GM21515 (cell line): ENCODE data around the gene SPAG16.

Source experiments
- ATAC-seq: cut with Tn5 transposase; IDR thresholded peaks from one replicate; pipeline ENCODE4 v1.9.1; 2021; ENCODE audit not compliant: unreplicated experiment

SPAG16 gene

DNA sequence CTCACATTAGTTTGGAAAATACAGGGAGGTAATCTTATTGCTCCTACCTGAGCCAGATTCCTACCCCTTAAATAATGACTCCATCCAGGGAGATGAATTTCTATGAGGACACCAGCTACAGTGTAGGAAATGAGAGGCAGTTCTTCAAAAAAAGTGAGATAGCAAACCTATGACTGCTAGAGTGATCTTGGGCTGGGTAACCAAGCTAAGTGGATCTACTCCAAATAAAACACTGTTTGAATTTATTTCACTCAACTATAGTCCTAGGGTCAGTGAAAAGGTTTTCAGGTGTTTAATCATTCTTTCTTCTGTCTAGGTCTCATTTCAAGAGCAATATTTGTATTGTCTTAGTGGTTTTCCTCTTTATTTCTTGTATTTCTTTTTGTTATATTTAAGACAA, 854.5 kb downstream of the SPAG16 start:
- ATAC-seq: no peak

DNA sequence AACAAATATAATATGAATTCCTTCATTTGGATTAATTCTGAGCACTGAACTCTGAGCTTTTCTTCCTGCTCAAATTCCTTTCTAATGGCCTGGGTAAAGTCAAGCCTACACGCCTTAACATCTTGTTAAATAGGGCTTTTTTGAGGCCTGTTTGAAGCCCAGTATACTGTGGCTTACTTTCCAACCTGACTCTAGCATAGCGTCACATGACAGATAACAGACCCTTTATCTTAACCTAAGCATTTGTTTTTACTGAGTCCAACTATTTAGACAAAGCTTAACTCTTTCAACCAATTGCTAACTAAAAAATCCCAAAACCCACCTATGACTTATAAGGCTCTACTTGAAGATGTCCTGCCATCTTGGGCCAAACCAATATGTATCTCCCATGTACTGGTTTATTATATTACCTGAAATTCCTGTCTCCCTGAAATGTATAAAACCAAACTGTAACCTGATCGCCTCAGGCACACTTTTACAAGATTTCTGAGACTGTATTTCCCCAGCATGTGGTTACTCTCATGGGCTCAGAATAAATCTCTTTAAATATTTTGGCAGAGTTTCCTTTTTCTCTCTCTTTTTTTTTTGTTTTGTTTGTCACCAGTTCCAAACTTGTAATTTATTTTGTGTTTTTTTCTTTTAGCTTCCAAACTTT, 855.5 kb downstream of the SPAG16 start:
- ATAC-seq: no peak

DNA sequence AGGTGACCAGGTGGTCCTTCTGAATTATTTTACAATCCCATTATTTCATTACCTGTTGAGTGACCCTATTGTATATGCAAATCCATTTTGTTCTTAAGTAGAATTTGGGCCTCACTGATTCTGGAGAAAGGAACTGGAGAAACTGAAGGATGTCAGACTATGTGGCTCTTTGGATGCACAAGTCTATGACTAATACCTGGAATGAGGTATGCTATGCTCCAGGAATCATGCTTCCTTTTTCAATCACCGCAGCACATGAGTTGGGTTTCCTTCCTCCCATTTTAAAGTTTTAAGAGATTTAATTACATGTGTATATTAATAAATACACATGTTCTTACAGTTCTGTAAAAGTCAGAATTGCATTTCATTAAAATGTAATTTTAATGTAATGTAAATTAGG, 872.7 kb downstream of the SPAG16 start:
- ATAC-seq: no peak

DNA sequence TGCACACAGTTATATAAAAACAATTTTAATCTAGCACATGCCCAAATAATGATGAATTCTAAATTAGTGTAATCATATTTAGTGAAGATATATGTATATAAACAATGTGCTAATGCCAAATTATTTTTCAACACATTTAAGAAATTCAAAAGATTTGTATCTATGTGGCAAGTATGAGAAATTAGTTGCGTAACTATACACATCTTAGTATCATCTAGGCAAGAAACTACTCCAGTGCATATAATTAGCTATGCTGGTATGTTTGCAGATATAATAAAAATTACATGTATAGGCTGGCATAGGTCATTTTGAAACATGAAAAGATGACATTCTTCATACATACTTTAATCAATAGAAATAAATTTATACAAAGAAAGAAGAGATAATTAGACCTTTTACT, 874.6 kb downstream of the SPAG16 start:
- ATAC-seq: no peak

DNA sequence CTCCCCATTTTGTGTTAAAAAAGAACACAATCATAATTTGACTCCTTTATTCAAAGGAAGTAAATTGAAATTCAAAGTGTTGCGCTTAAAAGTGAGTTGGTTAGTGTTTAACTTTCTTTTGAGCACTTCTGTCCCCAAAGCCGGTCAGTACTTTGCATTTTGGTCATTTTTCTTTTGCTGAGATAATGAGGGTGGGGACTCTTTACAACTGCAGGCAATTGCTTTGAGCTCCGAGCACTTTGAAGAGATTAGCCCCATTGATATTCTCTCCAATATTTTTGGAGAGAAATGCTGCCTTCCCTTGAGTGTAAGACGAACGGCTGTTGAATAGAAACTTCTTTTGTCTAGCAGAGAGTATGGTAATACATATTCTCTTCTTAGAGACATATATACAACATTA, 885.0 kb downstream of the SPAG16 start:
- ATAC-seq: no peak

DNA sequence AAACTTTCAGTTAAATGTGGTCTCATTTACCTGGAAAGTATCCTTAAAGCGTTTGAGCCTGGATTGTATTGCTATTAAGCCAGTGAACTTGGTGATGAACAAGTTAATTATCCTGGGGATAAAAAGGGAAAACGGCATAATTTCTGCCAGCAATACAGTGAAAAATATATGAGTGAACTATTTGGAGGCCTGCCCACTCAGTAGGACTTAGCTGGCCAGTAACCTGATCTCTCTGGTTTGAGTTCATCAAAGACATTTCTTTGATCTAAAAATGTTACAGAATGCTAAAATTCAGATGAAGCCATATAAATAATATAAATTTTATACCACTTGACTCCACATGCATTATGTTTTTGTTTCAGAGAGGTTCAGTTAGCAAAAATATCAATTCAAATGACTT, 885.5 kb downstream of the SPAG16 start:
- ATAC-seq: no peak

DNA sequence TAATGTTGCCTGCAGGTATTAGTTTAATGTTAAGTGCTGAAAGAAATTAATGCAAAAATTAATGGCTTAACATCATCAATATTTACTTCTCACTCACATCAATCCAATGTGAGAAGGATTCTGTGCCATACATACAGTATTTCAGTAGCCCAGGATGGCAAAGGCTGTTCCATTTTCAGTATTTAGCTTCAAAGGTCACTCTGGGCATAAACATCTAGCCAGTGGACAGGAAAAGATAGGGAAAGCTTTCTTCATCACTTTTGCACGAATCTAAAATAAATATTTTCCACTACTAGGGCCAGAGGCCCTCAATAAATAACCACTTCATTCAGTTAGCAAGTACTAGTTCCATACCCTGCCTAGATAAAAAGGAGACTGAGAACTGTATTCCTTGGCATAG, 890.3 kb downstream of the SPAG16 start:
- no peak for ATAC-seq

DNA sequence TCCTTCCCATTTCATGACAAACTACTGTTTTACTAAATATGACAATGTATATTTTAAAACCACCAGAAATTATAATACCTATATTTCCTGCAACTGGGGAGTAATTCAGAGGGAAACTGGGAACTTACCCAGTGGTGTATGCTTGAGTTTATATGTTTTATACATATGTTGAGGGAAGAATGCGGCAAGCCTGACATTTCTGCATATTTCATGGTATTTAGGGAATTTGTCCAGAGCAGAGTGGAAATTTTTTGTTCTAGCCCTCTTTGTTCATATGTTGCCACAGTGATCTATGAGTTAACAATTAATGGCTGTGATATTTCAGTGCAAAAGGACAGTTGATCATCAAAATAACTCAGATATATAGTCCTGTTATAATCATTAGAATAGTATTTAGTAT, 895.8 kb downstream of the SPAG16 start:
- ATAC-seq: no peak

DNA sequence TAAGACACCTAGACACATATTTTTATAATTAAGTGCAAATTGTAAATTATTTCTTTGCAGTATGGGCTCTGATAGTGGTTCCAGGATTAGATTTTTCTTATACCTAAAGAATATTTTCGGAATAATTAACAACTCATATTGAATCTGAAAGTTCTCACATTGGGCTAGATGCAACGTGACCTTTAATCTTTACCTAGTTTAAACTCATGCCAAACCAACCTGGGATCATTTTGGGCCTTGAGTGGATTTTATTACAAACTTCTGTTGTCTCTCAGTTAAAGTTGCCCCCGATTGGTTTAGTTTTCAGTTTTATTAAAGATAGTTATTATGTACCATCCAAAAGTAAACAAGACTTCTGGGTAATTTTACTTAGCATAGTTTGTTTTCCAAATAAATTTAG, 896.4 kb downstream of the SPAG16 start:
- ATAC-seq: no peak

DNA sequence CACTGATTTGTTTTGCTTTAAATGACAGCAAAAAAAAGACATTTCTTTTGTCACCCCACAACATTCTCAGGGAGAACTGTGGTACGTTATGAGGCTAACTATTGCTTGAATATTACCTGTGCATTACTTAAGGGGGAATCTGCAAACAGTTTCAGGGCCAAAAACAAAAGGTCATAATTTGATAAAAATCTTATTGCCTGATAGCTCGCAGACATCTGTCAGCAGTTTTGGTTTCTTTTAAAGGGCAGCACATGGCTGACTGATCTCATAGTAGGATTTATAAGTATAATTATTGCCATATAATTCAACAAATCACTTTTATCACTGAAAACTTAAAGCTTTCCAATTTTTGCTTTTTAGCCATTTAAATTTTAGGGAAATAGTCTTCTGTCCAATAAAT, 900.2 kb downstream of the SPAG16 start:
- ATAC-seq: no peak

DNA sequence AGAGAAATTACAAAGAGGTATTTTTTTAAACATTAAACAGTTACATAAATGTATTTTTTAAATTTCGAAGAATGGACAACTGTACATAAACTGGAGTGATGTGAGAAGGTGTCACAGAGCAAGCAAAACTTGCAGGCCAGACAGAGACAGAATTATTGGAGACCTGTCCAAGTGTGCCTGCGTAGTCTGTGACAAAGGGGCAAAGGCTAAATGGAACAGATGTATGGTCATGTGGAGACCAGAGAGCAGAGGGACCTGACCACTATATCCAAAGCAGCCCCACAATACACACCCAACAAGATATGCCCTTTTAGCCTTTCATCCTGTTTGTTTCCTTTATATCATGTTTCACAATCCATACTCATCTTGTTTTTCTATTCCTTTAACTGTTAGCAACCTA, 901.3 kb downstream of the SPAG16 start:
- no peak for ATAC-seq

DNA sequence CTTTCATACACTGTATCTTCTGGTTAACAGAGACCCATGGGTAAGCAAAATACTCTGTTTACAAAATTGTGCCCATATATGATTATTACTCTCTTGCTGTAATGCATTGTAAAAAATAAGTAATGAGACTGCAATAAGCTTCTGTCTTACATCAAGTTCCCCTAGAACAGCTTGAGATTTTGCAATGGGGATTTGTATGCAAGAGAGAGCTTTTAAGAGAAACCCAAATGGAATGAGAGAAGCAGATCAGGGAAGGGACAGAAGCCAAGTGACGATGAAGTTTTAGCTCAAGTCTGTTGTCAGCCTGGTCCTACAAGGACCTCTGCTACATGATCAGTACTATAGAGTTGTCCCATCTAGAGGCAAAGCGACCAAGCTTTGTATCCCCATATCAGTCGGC, 908.4 kb downstream of the SPAG16 start:
- ATAC-seq: no peak

DNA sequence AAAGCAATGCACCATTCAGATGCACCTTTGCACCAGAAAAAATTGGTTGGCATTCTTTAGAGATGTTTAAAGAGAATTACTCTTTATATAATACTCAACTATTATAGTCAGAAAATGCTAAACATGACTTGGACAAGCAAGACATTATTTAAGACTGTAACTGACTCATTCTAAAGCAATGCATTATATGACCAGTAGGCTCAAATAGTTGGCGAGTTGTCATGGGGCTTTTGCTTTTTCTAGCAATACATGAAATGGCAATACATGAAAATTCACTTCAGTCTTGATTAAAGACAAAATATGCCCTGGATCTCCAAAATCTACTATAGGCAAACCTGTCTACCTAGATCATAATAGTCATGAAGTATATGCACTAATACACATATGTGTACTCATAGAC, 909.7 kb downstream of the SPAG16 start:
- no peak for ATAC-seq

DNA sequence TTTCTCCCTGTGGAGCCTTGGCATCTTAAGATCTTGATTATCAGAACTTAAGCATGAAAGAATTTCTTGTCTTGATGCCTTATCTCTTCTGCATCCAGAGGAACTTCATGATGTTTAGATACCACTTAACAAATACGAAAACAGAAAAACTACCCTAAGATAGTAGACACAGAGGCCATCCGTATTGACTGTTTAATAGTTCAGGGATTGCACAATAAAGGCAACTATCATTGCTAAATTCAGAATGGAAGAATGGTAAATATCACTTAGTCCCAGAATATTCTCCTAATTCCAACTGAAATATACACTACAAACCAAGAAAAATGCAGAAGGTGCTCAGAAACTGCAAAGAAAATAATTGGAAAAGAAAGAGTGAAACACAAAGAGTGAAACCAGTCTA, 912.0 kb downstream of the SPAG16 start:
- ATAC-seq: no peak

DNA sequence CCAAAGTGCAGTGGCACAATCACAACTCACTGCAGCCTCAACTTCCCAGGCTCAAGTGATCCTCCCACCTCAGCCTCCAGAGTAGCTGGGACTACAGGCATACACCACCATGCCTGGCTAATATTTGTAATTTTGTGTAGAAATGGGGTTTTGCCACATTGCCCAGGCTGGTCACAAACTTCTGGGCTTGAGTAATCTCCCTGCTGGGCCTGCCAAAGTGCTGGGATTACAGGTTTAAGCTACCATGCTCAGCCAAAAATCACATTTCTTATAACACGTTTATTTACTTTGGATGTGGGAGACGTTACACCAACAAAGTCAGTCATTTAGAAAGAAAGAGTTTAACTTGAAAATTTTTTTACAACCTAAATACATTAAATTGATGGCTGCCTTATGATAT, 917.6 kb downstream of the SPAG16 start:
- no peak for ATAC-seq

DNA sequence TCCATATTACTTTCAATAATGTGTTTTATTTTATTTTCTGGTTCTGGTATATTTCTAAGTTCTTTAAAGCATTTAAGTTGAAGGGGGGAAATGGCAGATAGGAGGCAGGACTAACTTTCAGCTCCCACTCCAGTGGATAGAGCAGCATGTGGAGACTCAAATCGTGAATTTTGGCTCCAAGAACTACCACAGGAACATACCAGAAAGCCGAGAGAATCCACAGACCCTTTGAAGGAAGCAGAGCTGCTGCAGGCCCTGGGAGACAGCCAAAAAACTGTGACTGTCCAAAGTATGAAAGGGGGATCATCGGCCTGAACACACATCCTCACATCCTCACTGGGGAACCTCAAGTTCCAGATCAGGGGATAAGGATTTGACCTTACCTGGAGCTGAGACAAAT, 919.0 kb downstream of the SPAG16 start:
- no peak for ATAC-seq

DNA sequence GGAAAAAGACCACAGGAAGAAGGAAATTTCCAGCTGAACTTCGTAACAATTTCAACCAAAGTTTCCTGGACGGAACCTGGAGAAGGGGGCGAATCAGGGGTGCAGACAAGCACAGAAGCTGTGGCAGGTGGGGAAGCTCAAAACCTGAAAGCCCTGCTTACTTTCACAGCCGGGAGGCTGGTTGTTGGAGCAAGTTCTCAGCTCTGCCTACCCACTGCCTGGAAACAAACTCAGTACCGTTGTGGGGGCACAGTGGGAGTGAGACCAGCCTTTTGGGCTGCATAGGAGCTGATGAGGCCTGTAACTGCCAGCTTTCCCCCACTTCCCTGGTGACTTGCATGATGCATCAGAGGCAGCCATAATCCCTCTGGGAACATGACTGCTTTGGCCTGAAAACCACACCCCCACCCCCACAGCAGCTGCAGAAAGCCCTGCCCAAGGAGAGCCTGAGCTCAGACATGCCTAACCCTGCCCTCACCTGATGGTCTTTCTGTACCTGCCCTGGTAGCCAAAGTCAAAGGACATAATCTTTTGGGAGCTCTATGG, 919.6 kb downstream of the SPAG16 start:
- ATAC-seq: no peak

DNA sequence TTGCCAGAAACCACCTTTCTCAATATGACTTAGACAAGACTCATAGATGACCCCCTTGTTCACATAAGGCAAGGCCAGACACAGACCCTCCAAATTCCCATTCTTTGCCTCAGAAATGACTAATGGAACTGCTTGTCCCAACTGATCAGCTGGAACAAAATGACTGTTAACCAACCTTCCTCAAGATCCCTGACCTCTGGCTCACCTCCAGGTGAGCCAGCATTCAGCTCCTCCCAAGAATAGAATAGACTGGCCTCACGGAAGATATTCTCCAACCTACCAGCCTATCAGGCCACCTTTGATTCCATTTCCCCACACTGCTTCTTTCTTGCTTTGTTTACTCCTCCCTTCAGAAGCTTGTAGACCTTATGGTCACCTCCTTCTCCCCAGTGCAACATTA, 930.8 kb downstream of the SPAG16 start:
- no peak for ATAC-seq

DNA sequence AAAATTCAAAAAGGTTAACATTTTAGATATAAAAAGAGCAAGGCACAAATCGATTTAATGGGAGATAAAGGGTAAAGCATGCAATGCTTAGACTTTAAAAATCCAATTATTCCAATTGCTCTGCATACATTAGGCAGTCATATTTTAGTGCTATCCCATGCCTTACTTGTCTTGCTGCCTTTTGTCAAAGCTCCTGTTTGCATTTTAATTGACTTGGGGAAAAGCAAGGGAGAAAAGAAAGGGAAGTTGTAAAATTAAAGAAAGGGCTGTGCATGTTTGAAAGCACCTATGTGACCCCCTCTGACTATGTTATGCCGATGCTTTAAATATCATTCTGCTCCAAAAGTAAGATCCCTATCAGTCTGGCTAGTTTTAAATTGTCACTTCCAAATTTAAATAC, 932.9 kb downstream of the SPAG16 start:
- ATAC-seq: no peak

DNA sequence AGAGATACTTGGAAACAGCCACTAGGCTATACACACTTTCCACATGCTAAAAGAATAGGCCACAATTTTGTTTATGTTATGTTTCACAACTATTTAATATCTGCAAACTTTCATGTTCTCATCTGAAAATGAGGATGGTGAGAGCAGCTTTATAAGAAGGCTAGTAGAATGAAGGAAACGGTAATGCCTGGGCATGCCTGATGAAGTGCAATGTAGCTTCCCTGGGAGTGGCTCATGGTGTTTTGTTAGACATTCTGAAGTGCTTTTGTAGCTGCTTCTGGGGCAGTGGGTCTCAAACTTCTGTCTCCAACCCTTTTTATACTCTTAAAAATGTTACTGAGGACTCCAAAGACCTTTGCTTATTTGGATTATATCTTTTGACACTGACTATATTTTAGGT, 933.3 kb downstream of the SPAG16 start:
- no peak for ATAC-seq

DNA sequence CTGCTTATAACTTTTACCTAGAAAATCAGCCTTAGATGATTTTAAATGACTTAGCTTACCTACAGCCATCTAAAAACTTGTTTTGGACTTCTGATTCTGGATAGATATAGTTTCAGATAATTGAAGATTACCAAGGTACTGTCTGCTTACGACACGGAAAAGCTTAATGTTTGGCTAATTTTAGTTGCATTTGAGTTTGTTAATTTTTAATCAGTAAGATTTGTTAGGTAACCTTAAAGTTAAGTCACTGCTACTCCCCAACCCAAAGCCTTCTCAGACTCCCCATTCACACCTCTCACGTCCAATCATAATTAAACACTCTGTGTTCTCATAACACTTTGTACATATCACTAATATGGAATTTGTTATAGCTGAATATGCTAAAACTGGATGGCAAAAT, 936.0 kb downstream of the SPAG16 start:
- no peak for ATAC-seq

DNA sequence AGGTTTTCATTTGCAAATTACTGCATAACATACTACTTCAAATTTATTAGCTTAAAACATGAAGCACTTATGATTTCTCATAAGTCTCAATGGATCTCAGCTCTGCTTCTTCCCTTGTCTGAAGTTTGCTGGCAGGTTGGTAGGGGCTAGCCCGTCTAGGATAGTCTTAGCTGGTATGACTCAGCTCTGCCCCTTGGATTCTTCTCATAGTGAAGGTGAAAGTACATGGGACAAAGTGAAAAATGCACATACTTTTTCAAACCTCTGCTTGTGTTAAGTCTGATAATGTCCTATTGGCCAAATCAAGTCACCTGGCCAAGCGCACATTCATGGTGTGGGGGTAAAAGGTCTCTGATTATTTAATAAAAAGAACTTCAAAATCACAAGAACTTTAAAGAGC, 941.8 kb downstream of the SPAG16 start:
- ATAC-seq: no peak

DNA sequence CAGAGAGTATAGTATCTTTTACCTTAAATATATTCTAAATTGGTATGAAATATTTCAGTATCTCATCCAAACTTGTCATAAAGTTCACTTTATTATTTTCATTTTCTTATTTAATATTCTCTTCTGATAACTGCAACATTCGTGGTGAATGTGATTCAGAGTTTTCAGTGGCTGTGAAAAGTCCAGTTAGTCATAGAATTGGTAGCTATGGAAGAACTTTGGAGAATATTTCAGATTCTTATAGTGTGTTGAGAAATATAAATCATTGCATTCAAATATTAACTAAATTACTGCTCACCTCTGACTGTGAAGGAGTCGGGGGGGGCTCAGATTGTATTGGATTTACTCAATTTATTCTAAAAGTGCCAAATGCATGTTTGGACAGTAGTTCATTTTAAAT, 948.0 kb downstream of the SPAG16 start:
- ATAC-seq: no peak
